K562 (cell line): Measurements from ENCODE around the gene SLC44A5. TPM values are rescaled to one million over a fixed set of nuclear protein-coding genes. Genes with fewer than 3 reads are reported as not detected.
A peak's percentile ranks its signal among the peaks of the same experiment; 100 is the strongest.

Source experiments
- ATAC-seq: fragments of 200-7000 bp; cut with Tn5 transposase; 3 replicates; pipeline ENCODE4 v1.9.1; 2020; ENCODE audit warnings: moderate library complexity
- BruUV-seq: library from RNA; stranded (reverse); fragments of 400-500 nt; replicated peaks from 2 replicates; lab custom pipeline; 2021; lab: Mats Ljungman, UMichigan
- CTCF ChIA-PET: fragments of 300-600 bp; formaldehyde crosslinking; extraction: SDS; loops from one replicate; lab custom pipeline; 2021; ENCODE audit warnings: low intra/inter-chr PET ratio; lab: Yijun Ruan, JAX
- POLR2A ChIA-PET: fragments of 300-600, 350-650 bp; sonication (Branson Sonifier 250); formaldehyde crosslinking; extraction: SDS; loops from one replicate; lab custom pipeline; 2021; ENCODE audit warnings: antibody characterized with exemption, inconsistent platforms; lab: Yijun Ruan, JAX
- DNase-seq, 4 experiments: peaks; one replicate each; pipeline versions ENCODE4 v3.0.0 to v3.0.0-alpha.2; 2011 to 2018; ENCODE audit warnings: low spot score in 3 of 4, mixed read lengths in 3 of 4; ENCODE audit errors: extremely low read depth in 1 of 4
- FAIRE-seq: peaks from 2 replicates; lab custom pipeline; 2011; peaks lifted over from hg19 to GRCh38; lab: Jason Lieb, UNC
- H2AFZ ChIP-seq: 2 replicates; pipeline ENCODE4 v1.6.0; 2011; ENCODE audit warnings: low read depth, low read length, control low read depth, inconsistent platforms
- H3K27ac ChIP-seq: fragments of 200-600 bp; 3 replicates; pipeline ENCODE4 v1.8.0; 2011; ENCODE audit warnings: low read depth, mild to moderate bottlenecking, control low read depth, inconsistent platforms, low read length, moderate library complexity, mixed read lengths; ENCODE audit errors: extremely low read depth
- H3K27me3 ChIP-seq, 2 experiments: fragments of 300-600 bp in 1 of 2; 2 replicates in 1 of 2; 3 replicates in 1 of 2; pipeline versions ENCODE4 v1.6.0 to v1.8.0; 2011; ENCODE audit warnings: inconsistent platforms in 2 of 2, low read length in 2 of 2, mild to moderate bottlenecking in 1 of 2, mixed read lengths in 1 of 2, moderate library complexity in 1 of 2; ENCODE audit not compliant: control insufficient read depth in 2 of 2, insufficient read depth in 2 of 2
- H3K36me3 ChIP-seq: fragments of 300-600 bp; 3 replicates; pipeline ENCODE4 v1.8.0; 2011; ENCODE audit warnings: mild to moderate bottlenecking, low read length, inconsistent platforms; ENCODE audit not compliant: control insufficient read depth, insufficient read depth
- H3K4me1 ChIP-seq, 2 experiments: fragments of 200-600 bp in 1 of 2; replicated peaks in 1 of 2; 2 replicates in 1 of 2; 3 replicates in 1 of 2; pipeline versions ENCODE4 v1.5.1 to v1.8.0; 2011; ENCODE audit warnings: inconsistent platforms in 2 of 2, low read length in 2 of 2, mild to moderate bottlenecking in 1 of 2, mixed read lengths in 1 of 2, moderate library complexity in 1 of 2; ENCODE audit not compliant: control insufficient read depth in 2 of 2, insufficient read depth in 2 of 2
- H3K4me2 ChIP-seq: 2 replicates; pipeline ENCODE4 v1.6.1; 2011; ENCODE audit warnings: low read length, control low read depth, inconsistent platforms, mixed read lengths; ENCODE audit not compliant: insufficient read depth
- H3K4me3 ChIP-seq: fragments of 200-600 bp; sonication (generic), shearing (Covaris generic); 2 replicates; pipeline ENCODE4 v1.5.1; 2016; ENCODE audit warnings: control low read depth, inconsistent platforms
- H3K79me2 ChIP-seq: fragments of 200-600 bp; 3 replicates; pipeline ENCODE4 v1.8.0; 2011; ENCODE audit warnings: low read length, inconsistent platforms; ENCODE audit not compliant: control insufficient read depth, insufficient read depth
- H3K9ac ChIP-seq, 2 experiments: 2 replicates each; pipeline versions ENCODE4 v1.6.0 to v1.6.1; 2011; ENCODE audit warnings: low read depth in 2 of 2, low read length in 2 of 2, control low read depth in 1 of 2, inconsistent platforms in 1 of 2, mild to moderate bottlenecking in 1 of 2, mixed read lengths in 1 of 2; ENCODE audit not compliant: insufficient read depth in 1 of 2
- H3K9me1 ChIP-seq: one replicate; pipeline ENCODE4 v1.6.0; 2011; ENCODE audit warnings: inconsistent platforms, mild to moderate bottlenecking, low read length, moderate library complexity; ENCODE audit not compliant: control insufficient read depth, insufficient read depth
- H3K9me3 ChIP-seq: replicated peaks from 2 replicates; pipeline ENCODE4 v1.5.1; 2011; ENCODE audit warnings: low read depth, low read length, inconsistent platforms; ENCODE audit not compliant: control insufficient read depth, insufficient read depth
- H4K20me1 ChIP-seq: replicated peaks from 2 replicates; pipeline ENCODE4 v1.6.1; 2011; ENCODE audit warnings: low read length, inconsistent platforms, mixed read lengths; ENCODE audit not compliant: control insufficient read depth, insufficient read depth
- C11orf30 ChIP-seq: fragments of 450-650 bp; IDR thresholded peaks from 2 replicates; pipeline ENCODE4 v1.6.1; 2016; ENCODE audit warnings: low read depth, mild to moderate bottlenecking
- CEBPG ChIP-seq, 3 experiments: fragments of 200-800 bp in 1 of 3; sonication (Bioruptor generic) in 1 of 3; sonication (generic) in 1 of 3; formaldehyde crosslinking in 1 of 3; IDR thresholded peaks in 2 of 3; conservative IDR thresholded peaks in 1 of 3; 2 replicates each; pipeline versions ENCODE4 v1.6.1 to v1.8.0; 2016 to 2022; ENCODE audit warnings: missing compliant biosample characterization in 2 of 3, missing genetic modification characterization in 2 of 3, mild to moderate bottlenecking in 1 of 3, missing genetic modification reagents in 1 of 3
- MAFF ChIP-seq: IDR thresholded peaks from 2 replicates; pipeline ENCODE4 v1.6.1; 2012; ENCODE audit warnings: low read length, improper control_type of control experiment
- MAFG ChIP-seq: fragments of 450-650 bp; conservative IDR thresholded peaks from 2 replicates; pipeline ENCODE4 v1.6.1; 2016; ENCODE audit warnings: missing genetic modification characterization, missing compliant biosample characterization
- MAFK ChIP-seq: IDR thresholded peaks from 2 replicates; pipeline ENCODE4 v1.6.1; 2011; ENCODE audit warnings: low read length, improper control_type of control experiment
- NR1H2 ChIP-seq: sonication (generic); formaldehyde crosslinking; IDR thresholded peaks from 2 replicates; pipeline ENCODE4 v1.4.0; 2020; ENCODE audit warnings: mild to moderate bottlenecking, missing genetic modification reagents
- POLR2A ChIP-seq: fragments of 450-650 bp; conservative IDR thresholded peaks from 2 replicates; pipeline ENCODE4 v1.6.1; 2016
- ZBTB5 ChIP-seq: fragments of 450-650 bp; IDR thresholded peaks from 2 replicates; pipeline ENCODE4 v1.6.1; 2017; ENCODE audit warnings: antibody characterized with exemption
- ZNF316 ChIP-seq: fragments of 450-650 bp; IDR thresholded peaks from 2 replicates; pipeline ENCODE4 v1.6.1; 2016
- WGBS: fragments of 100-300 bp; shearing (Covaris generic); methylation state at CpG from one replicate; pipeline ENCODE4 v1.1.6; 2016; ENCODE audit warnings: low coverage, mixed read lengths; ENCODE audit not compliant: insufficient coverage; ENCODE audit errors: missing lambda C conversion rate; 5-methylcytosine and 5-hydroxymethylcytosine counted together
- in situ Hi-C: fragments of 300-500 bp; cut with MboI; formaldehyde crosslinking; loops from 4 replicates; pipeline ENCODE4 v1.15.0; 2018; ENCODE audit warnings: inconsistent platforms, mixed read lengths
- intact Hi-C: fragments of 100-400 bp; cut with micrococcal nuclease; formaldehyde crosslinking; loops from 2 replicates; pipeline ENCODE4 v1.14.2; 2022
- polyA plus RNA-seq, 8 experiments: library from polyadenylated mRNA; depleted of rRNA in 4 of 8; stranded (reverse) in 5 of 8; unstranded in 3 of 8; fragments of >200 nt; fragmentation: Nextera tagmentation in 2 of 8; fragmentation: Illumina TruSeq in 1 of 8; extraction: Ambion mirVana in 2 of 8; extraction: Trizol in 1 of 8; gene quantifications; 2 replicates each; pipeline versions ENCODE4 v1.2.1 to v1.2.3, GENCODE V29; 2011 to 2014; ENCODE audit warnings: inconsistent platforms in 1 of 8, missing spikeins in 1 of 8
- total RNA-seq, 7 experiments: library from RNA; depleted of rRNA in 6 of 7; stranded (reverse); fragments of >200 nt in 6 of 7; fragmentation: Illumina TruSeq in 2 of 7; extraction: Trizol in 2 of 7; gene quantifications; 2 replicates each; pipeline versions ENCODE4 v1.2.1 to v1.2.3, GENCODE V29; 2011 to 2021; ENCODE audit warnings: low replicate concordance in 1 of 7
- TF ChIP-seq, protein P1 (sequence below): sonication (generic); formaldehyde crosslinking; IDR thresholded peaks from 2 replicates; pipeline ENCODE4 v1.8.0; 2023; ENCODE audit warnings: mild to moderate bottlenecking, missing genetic modification reagents

The SLC44A5 gene
- total and polyA plus RNA-seq, 9 of the 15 experiments (the other 6 are each of a cell fraction or from before 2014, with no cell fraction given) = 1.2 to 10.1 (median 3.2) TPM

DNA sequence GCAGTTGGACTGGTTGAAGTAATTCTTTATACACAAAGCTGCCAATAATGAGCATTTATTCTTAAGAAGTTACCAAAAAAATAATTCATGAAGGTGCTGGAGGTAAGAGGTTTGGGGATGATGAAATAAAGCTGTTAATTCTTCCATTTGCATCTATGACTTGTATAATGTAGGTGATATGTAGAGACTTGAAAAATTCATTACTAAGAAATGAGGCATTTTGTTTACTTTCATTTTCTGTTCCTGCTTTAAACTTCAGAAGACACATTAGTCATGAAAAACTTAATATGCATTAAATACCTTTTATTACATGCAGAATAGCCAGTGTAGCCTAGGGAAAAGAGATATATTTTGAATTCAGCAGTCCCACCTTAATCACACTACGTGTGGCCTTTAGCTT is 214.2 kb downstream of the SLC44A5 start:
- Histone ChIP-seq H3K27ac (no peak overlapping the region), H3K79me2 (no peaks in the 10 kb centered on the region), H4K20me1 (no peaks in the 10 kb centered on the region), H3K4me3 (no peak overlapping the region), H3K27me3 (no peaks in the 10 kb centered on the region), H3K4me1 (peaks cover 0 to 5% of the 10 kb centered on the region in 2 experiments; a peak in 1 of 5 replicates), H3K9me3 (no peaks in the 10 kb centered on the region), H3K9ac (no peak overlapping the region), H3K9me1 (no peaks in the 10 kb centered on the region), H2AFZ (no peak overlapping the region), H3K4me2 (no peak overlapping the region), H3K36me3 (no peaks in the 10 kb centered on the region)
- TF ChIP-seq NR1H2 (CRISPR knock-in tag) (no peak), CEBPG (CRISPR knock-in tag; IDR thresholded peaks at IDR 0.05) (no peak), CEBPG (tag; conservative IDR thresholded peaks at IDR 0.05 in 1 of 2, IDR thresholded peaks at IDR 0.05 in 1 of 2) (0 out of 4 replicates have a peak, but pooled peaks of 1 of the 2 experiments have one; percentile 13)
- intact Hi-C loops (no loop called here), in situ Hi-C loops (no loop called here)
- BruUV-seq = no TSS peak
- POLR2A ChIA-PET = no interaction called here
- no peak for DNase-seq
- FAIRE-seq = no peak
- CTCF ChIA-PET = no interaction called here
- WGBS = 0% methylated on average over 1 of the region's 1 CpG
- ATAC-seq = no peak

GRCh38 chr1:75396260-75396659 is 214.7 kb downstream of the SLC44A5 start:
- TF ChIP-seq MAFF (peak; percentile 89), POLR2A (no peak), ZNF316 (peak; percentile 92), MAFK (peak; percentile 89), ZBTB5 (no peak), C11orf30 (peak; percentile 83), MAFG (tag) (peak; percentile 82)
- TF ChIP-seq, protein P1, sequence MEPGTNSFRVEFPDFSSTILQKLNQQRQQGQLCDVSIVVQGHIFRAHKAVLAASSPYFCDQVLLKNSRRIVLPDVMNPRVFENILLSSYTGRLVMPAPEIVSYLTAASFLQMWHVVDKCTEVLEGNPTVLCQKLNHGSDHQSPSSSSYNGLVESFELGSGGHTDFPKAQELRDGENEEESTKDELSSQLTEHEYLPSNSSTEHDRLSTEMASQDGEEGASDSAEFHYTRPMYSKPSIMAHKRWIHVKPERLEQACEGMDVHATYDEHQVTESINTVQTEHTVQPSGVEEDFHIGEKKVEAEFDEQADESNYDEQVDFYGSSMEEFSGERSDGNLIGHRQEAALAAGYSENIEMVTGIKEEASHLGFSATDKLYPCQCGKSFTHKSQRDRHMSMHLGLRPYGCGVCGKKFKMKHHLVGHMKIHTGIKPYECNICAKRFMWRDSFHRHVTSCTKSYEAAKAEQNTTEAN = no peak
- CTCF ChIA-PET = no interaction called here
- H3K4me3 ChIP-seq = no peak overlapping the region
- H3K9me3 ChIP-seq = no peaks in the 10 kb centered on the region
- in situ Hi-C loops (no loop called here), intact Hi-C loops (no loop called here)
- H3K4me2 ChIP-seq = no peak overlapping the region
- 18% methylated on average over 1 of the region's 1 CpG for WGBS
- FAIRE-seq (no peak), ATAC-seq (no peak), DNase-seq (no peak)
- no peaks in the 10 kb centered on the region for H3K36me3 ChIP-seq
- no peaks in the 10 kb centered on the region for H3K9me1 ChIP-seq
- H3K79me2 ChIP-seq = no peaks in the 10 kb centered on the region
- H3K27me3 ChIP-seq = no peaks in the 10 kb centered on the region
- H3K4me1 ChIP-seq = peaks cover 0 to 5% of the 10 kb centered on the region in 2 experiments; a peak in 1 of 5 replicates
- no peak overlapping the region for H3K9ac ChIP-seq
- POLR2A ChIA-PET = no interaction called here
- no peak overlapping the region for H3K27ac ChIP-seq
- no peak overlapping the region for H2AFZ ChIP-seq
- BruUV-seq = no TSS peak
- no peaks in the 10 kb centered on the region for H4K20me1 ChIP-seq
